Vagina (tissue), 2 donors: ENCODE measurements around the gene C10orf71. TPM values are rescaled to one million over a fixed set of nuclear protein-coding genes. Genes with fewer than 3 reads are reported as not detected.
A peak's percentile ranks its signal among the peaks of the same experiment; 100 is the strongest.

ENCODE experiments used
- DNase-seq, 2 donors: peaks; one replicate each; pipeline ENCODE4 v3.0.0-alpha.2; 2017; ENCODE audit errors: extremely low spot score in 2 of 2
- H3K27ac ChIP-seq: fragments of 200-600 bp; sonication (generic); one replicate; pipeline ENCODE4 v1.5.1; 2019
- H3K27me3 ChIP-seq: fragments of 200-600 bp; sonication (generic); one replicate; pipeline ENCODE4 v1.5.1; 2019
- H3K36me3 ChIP-seq, 2 donors: fragments of 200-600 bp; sonication (generic); one replicate each; pipeline ENCODE4 v1.5.1; 2017 to 2019
- H3K4me1 ChIP-seq: fragments of 200-600 bp; sonication (generic); one replicate; pipeline ENCODE4 v1.5.1; 2019
- H3K4me3 ChIP-seq, 2 donors: fragments of 200-600 bp; sonication (generic); 1 replicate in 1 of 2; 2 replicates in 1 of 2; pipeline ENCODE4 v1.5.1; 2016 to 2019
- H3K9me3 ChIP-seq: fragments of 200-600 bp; sonication (generic); one replicate; pipeline ENCODE4 v1.5.1; 2019
- CTCF ChIP-seq, 3 experiments: fragments of 450-650 bp in 2 of 3; fragments of 200-600 bp in 1 of 3; sonication (generic) in 1 of 3; IDR thresholded peaks; one replicate each; pipeline ENCODE4 v1.5.1; 2017 to 2019; ENCODE audit warnings: antibody characterized with exemption in 3 of 3, mild to moderate bottlenecking in 2 of 3, moderate library complexity in 2 of 3
- POLR2A ChIP-seq, 2 donors: fragments of 450-650 bp; IDR thresholded peaks; one replicate each; pipeline ENCODE4 v1.6.1; 2017; ENCODE audit warnings: antibody characterized with exemption in 2 of 2, mild to moderate bottlenecking in 2 of 2, moderate library complexity in 2 of 2
- POLR2AphosphoS5 ChIP-seq, 2 donors: sonication (generic); formaldehyde crosslinking; IDR thresholded peaks; one replicate each; pipeline ENCODE4 v1.9.0; 2017; ENCODE audit warnings: antibody characterized with exemption in 2 of 2, mild to moderate bottlenecking in 2 of 2, low read depth in 1 of 2; ENCODE audit not compliant: insufficient read depth in 1 of 2
- intact Hi-C: fragments of 100-400 bp; cut with DNase I; formaldehyde crosslinking; loops from one replicate; pipeline ENCODE4 v1.15.1; 2023
- total RNA-seq: library from RNA; depleted of rRNA; stranded (reverse); fragments of >200 nt; gene quantifications from one replicate; pipeline ENCODE4 v1.2.3, GENCODE V29; 2016

Gene C10orf71
- total RNA-seq, 1 donor from 2014 or later: not detected

- Histone ChIP-seq H3K4me1 (no peaks in the 10 kb centered on the region), H3K9me3 (no peaks in the 10 kb centered on the region), H3K27ac (no peak overlapping the region), H3K36me3 (no peaks in the 10 kb centered on the region), H3K27me3 (no peaks in the 10 kb centered on the region), H3K4me3 (no peak overlapping the region)
- intact Hi-C loops: no loop called here
- TF ChIP-seq POLR2A (IDR thresholded peaks at IDR 0.05) (no peak), CTCF (IDR thresholded peaks at IDR 0.05) (no peak), POLR2AphosphoS5 (IDR thresholded peaks at IDR 0.05; ENCODE audit: insufficient read depth in 1 of 2, low read depth in 1 of 2) (no peak)
- no peak for DNase-seq
Measured at GRCh38 chr10:49318755-49319154, 19.8 kb downstream of the C10orf71 start.

GRCh38 chr10:49319206-49319605 lies 20.2 kb downstream of the C10orf71 start:
- H3K36me3 ChIP-seq: no peaks in the 10 kb centered on the region
- TF ChIP-seq CTCF (IDR thresholded peaks at IDR 0.05) (no peak), POLR2A (IDR thresholded peaks at IDR 0.05) (no peak), POLR2AphosphoS5 (IDR thresholded peaks at IDR 0.05; ENCODE audit: insufficient read depth in 1 of 2, low read depth in 1 of 2) (no peak)
- no peaks in the 10 kb centered on the region for H3K4me1 ChIP-seq
- H3K27me3 ChIP-seq: no peaks in the 10 kb centered on the region
- intact Hi-C loops: no loop called here
- no peak overlapping the region for H3K27ac ChIP-seq
- H3K4me3 ChIP-seq: no peak overlapping the region
- no peaks in the 10 kb centered on the region for H3K9me3 ChIP-seq
- no peak for DNase-seq

GRCh38 chr10:49320191-49320590 lies 21.2 kb downstream of the C10orf71 start:
- Histone ChIP-seq H3K27ac (no peak overlapping the region), H3K4me3 (no peak overlapping the region), H3K36me3 (no peaks in the 10 kb centered on the region), H3K4me1 (no peaks in the 10 kb centered on the region), H3K27me3 (no peaks in the 10 kb centered on the region), H3K9me3 (no peaks in the 10 kb centered on the region)
- intact Hi-C loops: no loop called here
- DNase-seq: peak; percentile 40 to 75
- no peak for TF ChIP-seq POLR2AphosphoS5 (IDR thresholded peaks at IDR 0.05; ENCODE audit: insufficient read depth in 1 of 2, low read depth in 1 of 2)
- TF ChIP-seq POLR2A (IDR thresholded peaks at IDR 0.05): no peak
- no peak for TF ChIP-seq CTCF (IDR thresholded peaks at IDR 0.05)

GRCh38 chr10:49321021-49321420 lies 22.1 kb downstream of the C10orf71 start:
- TF ChIP-seq CTCF (IDR thresholded peaks at IDR 0.05) (no peak), POLR2AphosphoS5 (IDR thresholded peaks at IDR 0.05; ENCODE audit: insufficient read depth in 1 of 2, low read depth in 1 of 2) (no peak), POLR2A (IDR thresholded peaks at IDR 0.05) (no peak)
- H3K27ac ChIP-seq: no peak overlapping the region
- no peaks in the 10 kb centered on the region for H3K36me3 ChIP-seq
- H3K9me3 ChIP-seq: no peaks in the 10 kb centered on the region
- H3K27me3 ChIP-seq: no peaks in the 10 kb centered on the region
- no peaks in the 10 kb centered on the region for H3K4me1 ChIP-seq
- no peak overlapping the region for H3K4me3 ChIP-seq
- DNase-seq: no peak
- intact Hi-C loops: no loop called here

GRCh38 chr10:49322371-49323170 lies 23.6 kb downstream of the C10orf71 start:
- Histone ChIP-seq H3K27me3 (no peaks in the 10 kb centered on the region), H3K27ac (no peak overlapping the region)
- DNase-seq: peak; percentile 67 to 92

More at GRCh38 chr10:49322371-49323170, 23.6 kb downstream of the C10orf71 start:
- intact Hi-C loops: no loop called here
- no peaks in the 10 kb centered on the region for H3K4me1 ChIP-seq
- H3K36me3 ChIP-seq: no peaks in the 10 kb centered on the region
- H3K9me3 ChIP-seq: no peaks in the 10 kb centered on the region
- TF ChIP-seq POLR2AphosphoS5 (IDR thresholded peaks at IDR 0.05; ENCODE audit: insufficient read depth in 1 of 2, low read depth in 1 of 2): no peak
- TF ChIP-seq CTCF (IDR thresholded peaks at IDR 0.05): no peak
- H3K4me3 ChIP-seq: no peak overlapping the region
